ENCODE results near the gene KRTAP10-6. TPM values are rescaled to one million over a fixed set of nuclear protein-coding genes. Genes with fewer than 3 reads are reported as not detected.
"Not testable (repeated sequence)": the region's sequence is repeated elsewhere in the genome, so short reads cannot be mapped to it uniquely, and the experiment has no call there.

Gene KRTAP10-6
- total RNA-seq, 6 experiments from 2014 or later = not detected

- TF ChIP-seq CTCF (IDR thresholded peaks at IDR 0.05) = no peak
These were observed 1.5 kb upstream of the KRTAP10-6 start for GRCh38 chr21:44593598-44594405.

GRCh38 chr21:44591801-44592130, 539 bp downstream of the KRTAP10-6 start:
- H3K9me3 Mint-ChIP-seq; H3K27ac Mint-ChIP-seq; H3K27me3 Mint-ChIP-seq (ENCODE audit: insufficient read depth); H3K36me3 Mint-ChIP-seq (ENCODE audit: low read depth); DNase-seq; H3K4me1 Mint-ChIP-seq (ENCODE audit: low read depth); H3K4me3 Mint-ChIP-seq: not testable (repeated sequence)

More at GRCh38 chr21:44593598-44594405, 1.5 kb upstream of the KRTAP10-6 start:
- Mint-ChIP-seq H3K4me1 (ENCODE audit: low read depth) (peaks cover 9% of the 10 kb centered on the region; the same call in 1 of the 2 replicates), H3K27me3 (ENCODE audit: insufficient read depth) (peaks cover 8% of the 10 kb centered on the region), H3K27ac (no peak overlapping the region), H3K4me3 (no peak overlapping the region), H3K36me3 (ENCODE audit: low read depth) (no peaks in the 10 kb centered on the region), H3K9me3 (peaks cover 5% of the 10 kb centered on the region)
- no peak for DNase-seq

- H3K9me3 Mint-ChIP-seq; H3K27ac Mint-ChIP-seq; H3K4me1 Mint-ChIP-seq (ENCODE audit: low read depth); H3K36me3 Mint-ChIP-seq (ENCODE audit: low read depth); DNase-seq; H3K4me3 Mint-ChIP-seq: not testable (repeated sequence)
- H3K27me3 Mint-ChIP-seq (ENCODE audit: insufficient read depth) = peaks cover 10% of the 10 kb centered on the region
These were observed 1.2 kb downstream of the KRTAP10-6 start for GRCh38 chr21:44590897-44591800.

GRCh38 chr21:44590311-44590721, 2.0 kb downstream of the KRTAP10-6 start:
- peaks cover 13% of the 10 kb centered on the region for H3K9me3 Mint-ChIP-seq

GRCh38 chr21:44589586-44590305, 2.6 kb downstream of the KRTAP10-6 start:
- H3K9me3 Mint-ChIP-seq = peaks cover 15% of the 10 kb centered on the region
- no peak for TF ChIP-seq CTCF (IDR thresholded peaks at IDR 0.05)
- DNase-seq = no peak
- H3K27me3 Mint-ChIP-seq (ENCODE audit: insufficient read depth) = peaks cover 7% of the 10 kb centered on the region
- no peaks in the 10 kb centered on the region; the same call in 1 of the 2 replicates for H3K36me3 Mint-ChIP-seq (ENCODE audit: low read depth)
- no peak overlapping the region for H3K4me3 Mint-ChIP-seq
- H3K4me1 Mint-ChIP-seq (ENCODE audit: low read depth) = peaks cover 9% of the 10 kb centered on the region; the same call in 1 of the 2 replicates
- no peak overlapping the region for H3K27ac Mint-ChIP-seq

More at GRCh38 chr21:44590311-44590721, 2.0 kb downstream of the KRTAP10-6 start:
- Mint-ChIP-seq H3K36me3 (ENCODE audit: low read depth) (no peaks in the 10 kb centered on the region; the same call in 1 of the 2 replicates), H3K27ac (no peak overlapping the region), H3K27me3 (ENCODE audit: insufficient read depth) (peaks cover 9% of the 10 kb centered on the region), H3K4me3 (no peak overlapping the region), H3K4me1 (ENCODE audit: low read depth) (peaks cover 9% of the 10 kb centered on the region; the same call in 1 of the 2 replicates)
- no peak for TF ChIP-seq CTCF (IDR thresholded peaks at IDR 0.05)
- DNase-seq = no peak

- no peak for TF ChIP-seq CTCF (IDR thresholded peaks at IDR 0.05)
- Mint-ChIP-seq H3K27ac (no peak overlapping the region), H3K4me1 (ENCODE audit: low read depth) (peaks cover 9% of the 10 kb centered on the region; the same call in 1 of the 2 replicates), H3K4me3 (no peak overlapping the region), H3K27me3 (ENCODE audit: insufficient read depth) (peaks cover 5% of the 10 kb centered on the region), H3K36me3 (ENCODE audit: low read depth) (no peaks in the 10 kb centered on the region; the same call in 1 of the 2 replicates), H3K9me3 (peaks cover 15% of the 10 kb centered on the region)
- no peak for DNase-seq
These were observed 3.2 kb downstream of the KRTAP10-6 start for GRCh38 chr21:44589094-44589493.
